DOHH2 (cell line): ENCODE data around the gene TMA7.

Experiments
- H3F3A ChIP-seq: fragments of 200-600 bp; sonication (generic), shearing (Covaris generic); 2 replicates; pipeline ENCODE4 v1.6.0; 2016; ENCODE audit warnings: antibody characterized with exemption, mild to moderate bottlenecking; ENCODE audit not compliant: control insufficient read depth, insufficient read depth
- H3K27ac ChIP-seq: fragments of 200-600 bp; sonication (generic); 2 replicates; pipeline ENCODE4 v1.5.1; 2014; ENCODE audit warnings: low read depth, mild to moderate bottlenecking, low read length, moderate library complexity
- H3K27me3 ChIP-seq: fragments of 200-600 bp; sonication (generic); 2 replicates; pipeline ENCODE4 v1.6.1; 2014; ENCODE audit warnings: mild to moderate bottlenecking, low read length, mixed read lengths; ENCODE audit not compliant: control insufficient read depth
- H3K36me3 ChIP-seq: fragments of 200-600 bp; sonication (generic); 2 replicates; pipeline ENCODE4 v1.6.1; 2014; ENCODE audit warnings: mild to moderate bottlenecking, low read length, moderate library complexity, mixed read lengths; ENCODE audit not compliant: control insufficient read depth
- H3K4me1 ChIP-seq: fragments of 200-600 bp; sonication (generic); 2 replicates; pipeline ENCODE4 v1.6.1; 2014; ENCODE audit warnings: mild to moderate bottlenecking, low read length, mixed read lengths; ENCODE audit not compliant: control insufficient read depth
- H3K4me2 ChIP-seq: fragments of 200-600 bp; sonication (generic); 2 replicates; pipeline ENCODE4 v1.6.0; 2014; ENCODE audit warnings: mild to moderate bottlenecking, low read length, moderate library complexity
- H3K4me3 ChIP-seq: fragments of 200-600 bp; sonication (generic); 2 replicates; pipeline ENCODE4 v1.5.1; 2014; ENCODE audit warnings: mild to moderate bottlenecking, low read length, mixed read lengths
- H3K79me2 ChIP-seq: fragments of 200-600 bp; sonication (generic); 2 replicates; pipeline ENCODE4 v1.6.1; 2014; ENCODE audit warnings: mild to moderate bottlenecking, low read length, mixed read lengths; ENCODE audit not compliant: control insufficient read depth
- H3K9me2 ChIP-seq: fragments of 200-600 bp; sonication (generic); replicated peaks from 2 replicates; pipeline ENCODE4 v1.6.1; 2014; ENCODE audit warnings: mild to moderate bottlenecking, low read length, mixed read lengths; ENCODE audit not compliant: control insufficient read depth
- H3K9me3 ChIP-seq: fragments of 200-600 bp; sonication (generic); 2 replicates; pipeline ENCODE4 v1.6.1; 2014; ENCODE audit warnings: antibody characterized with exemption, low read length, mixed read lengths; ENCODE audit not compliant: control insufficient read depth, insufficient read depth
- H4K20me1 ChIP-seq: fragments of 200-600 bp; sonication (generic); 2 replicates; pipeline ENCODE4 v1.6.0; 2014; ENCODE audit warnings: low read depth, mild to moderate bottlenecking, antibody characterized with exemption, low read length, moderate library complexity; ENCODE audit not compliant: control insufficient read depth, insufficient read depth
- CTCF ChIP-seq: fragments of 200-600 bp; sonication (generic); IDR thresholded peaks from one replicate; pipeline ENCODE4 v1.5.1; 2014; ENCODE audit warnings: antibody characterized with exemption, mild to moderate bottlenecking, low read depth, low read length; ENCODE audit not compliant: poor library complexity, severe bottlenecking
- EZH2phosphoT487 ChIP-seq: fragments of 200-600 bp; sonication (generic); IDR thresholded peaks from 2 replicates; pipeline ENCODE4 v1.6.1; 2017; ENCODE audit warnings: borderline replicate concordance, mild to moderate bottlenecking, antibody characterized with exemption, low read length, moderate library complexity, mixed read lengths

The TMA7 gene

GRCh38 chr3:48465531-48466378, 25.7 kb downstream of the TMA7 start:
- no peaks in the 10 kb centered on the region for H3K9me3 ChIP-seq
- peaks cover 3% of the 10 kb centered on the region; the same call in 1 of the 2 replicates for H3F3A ChIP-seq
- peak overlapping the region; percentile 97 for H3K4me2 ChIP-seq
- no peaks in the 10 kb centered on the region for H3K27me3 ChIP-seq
- no peaks in the 10 kb centered on the region for H3K9me2 ChIP-seq
- H4K20me1 ChIP-seq = no peaks in the 10 kb centered on the region
- peaks cover 53% of the 10 kb centered on the region for H3K4me1 ChIP-seq
- peak overlapping the region; percentile 96 for H3K4me3 ChIP-seq
- TF ChIP-seq CTCF (peak; percentile 65), EZH2phosphoT487 (no peak)
- peak overlapping the region; percentile 76 for H3K27ac ChIP-seq
- peaks cover 72% of the 10 kb centered on the region for H3K36me3 ChIP-seq
- H3K79me2 ChIP-seq = peaks cover 50% of the 10 kb centered on the region

- Histone ChIP-seq H3K4me1 (peaks cover 61% of the 10 kb centered on the region), H3K79me2 (peaks cover 58% of the 10 kb centered on the region), H3K9me3 (no peaks in the 10 kb centered on the region), H3F3A (peaks cover 3% of the 10 kb centered on the region; the same call in 1 of the 2 replicates), H3K9me2 (no peaks in the 10 kb centered on the region), H3K4me3 (peak overlapping the region; percentile 96), H3K36me3 (peaks cover 67% of the 10 kb centered on the region), H3K27me3 (no peaks in the 10 kb centered on the region), H3K27ac (peak overlapping the region; percentile 76), H3K4me2 (peak overlapping the region; percentile 97), H4K20me1 (no peaks in the 10 kb centered on the region)
- TF ChIP-seq CTCF (no peak), EZH2phosphoT487 (no peak)
Measured at GRCh38 chr3:48466386-48467109, 26.5 kb downstream of the TMA7 start.

- TF ChIP-seq EZH2phosphoT487 = no peak
- TF ChIP-seq CTCF = no peak
- Histone ChIP-seq H3K79me2 (peaks cover 63% of the 10 kb centered on the region), H3K4me1 (peaks cover 66% of the 10 kb centered on the region), H3K27ac (peak overlapping the region; percentile 76), H3K9me3 (no peaks in the 10 kb centered on the region), H3K27me3 (no peaks in the 10 kb centered on the region), H4K20me1 (no peaks in the 10 kb centered on the region), H3K4me2 (peak overlapping the region; percentile 97), H3K4me3 (peak overlapping the region; percentile 96), H3K9me2 (no peaks in the 10 kb centered on the region), H3F3A (peaks cover 3% of the 10 kb centered on the region; the same call in 1 of the 2 replicates), H3K36me3 (peaks cover 67% of the 10 kb centered on the region)
Measured at GRCh38 chr3:48467110-48467454, 27.0 kb downstream of the TMA7 start.
